HEK293 (cell line): ENCODE data around the gene HK2.
A peak's percentile ranks its signal among the peaks of the same experiment; 100 is the strongest.

Source experiments
- BCL11A ChIP-seq: fragments of 450-650 bp; formaldehyde crosslinking; IDR thresholded peaks from 2 replicates; pipeline ENCODE4 v1.5.1; 2016; ENCODE audit warnings: low read depth, missing biosample characterization, missing genetic modification characterization
- ELK4 ChIP-seq: IDR thresholded peaks from 2 replicates; pipeline ENCODE4 v1.6.1; 2011; ENCODE audit warnings: mild to moderate bottlenecking, low read depth, low read length, borderline replicate concordance
- GFI1B ChIP-seq: fragments of 450-650 bp; formaldehyde crosslinking; IDR thresholded peaks from 2 replicates; pipeline ENCODE4 v1.5.1; 2016; ENCODE audit warnings: missing biosample characterization, missing genetic modification characterization
- GLIS2 ChIP-seq: fragments of 450-650 bp; formaldehyde crosslinking; IDR thresholded peaks from 2 replicates; pipeline ENCODE4 v1.5.1; 2016; ENCODE audit warnings: missing biosample characterization, missing genetic modification characterization
- HIC1 ChIP-seq: fragments of 450-650 bp; formaldehyde crosslinking; IDR thresholded peaks from 2 replicates; pipeline ENCODE4 v1.5.1; 2016; ENCODE audit warnings: missing biosample characterization, missing genetic modification characterization
- HOXC10 ChIP-seq: sonication (generic); formaldehyde crosslinking; IDR thresholded peaks from 2 replicates; pipeline ENCODE4 v1.8.1; 2023; ENCODE audit warnings: mild to moderate bottlenecking, missing genetic modification reagents
- KLF17 ChIP-seq: fragments of 450-650 bp; formaldehyde crosslinking; IDR thresholded peaks from 2 replicates; pipeline ENCODE4 v1.5.1; 2016; ENCODE audit warnings: missing biosample characterization, missing genetic modification characterization
- KLF8 ChIP-seq: fragments of 450-650 bp; formaldehyde crosslinking; IDR thresholded peaks from 2 replicates; pipeline ENCODE4 v1.5.1; 2016; ENCODE audit warnings: missing biosample characterization, missing genetic modification characterization
- MYNN ChIP-seq: fragments of 450-650 bp; formaldehyde crosslinking; IDR thresholded peaks from 2 replicates; pipeline ENCODE4 v1.5.1; 2016; ENCODE audit warnings: missing biosample characterization, missing genetic modification characterization, borderline replicate concordance
- REST ChIP-seq: fragments of 450-650 bp; formaldehyde crosslinking; IDR thresholded peaks from 2 replicates; pipeline ENCODE4 v1.5.1; 2016; ENCODE audit warnings: missing biosample characterization, missing genetic modification characterization
- ZFP69B ChIP-seq: fragments of 450-650 bp; formaldehyde crosslinking; IDR thresholded peaks from 2 replicates; pipeline ENCODE4 v1.5.1; 2016; ENCODE audit warnings: missing biosample characterization, missing genetic modification characterization
- ZNF112 ChIP-seq: fragments of 450-650 bp; formaldehyde crosslinking; IDR thresholded peaks from 2 replicates; pipeline ENCODE4 v1.5.0; 2017; ENCODE audit warnings: missing biosample characterization, missing genetic modification characterization
- ZNF155 ChIP-seq: fragments of 450-650 bp; formaldehyde crosslinking; IDR thresholded peaks from 2 replicates; pipeline ENCODE4 v1.5.1; 2016; ENCODE audit warnings: missing biosample characterization, missing genetic modification characterization
- ZNF239 ChIP-seq: fragments of 450-650 bp; formaldehyde crosslinking; IDR thresholded peaks from 2 replicates; pipeline ENCODE4 v1.5.1; 2016; ENCODE audit warnings: missing biosample characterization, missing genetic modification characterization
- ZNF341 ChIP-seq: fragments of 450-650 bp; formaldehyde crosslinking; IDR thresholded peaks from 2 replicates; pipeline ENCODE4; 2016; ENCODE audit warnings: low read depth, missing biosample characterization, missing genetic modification characterization
- ZNF398 ChIP-seq: fragments of 450-650 bp; formaldehyde crosslinking; IDR thresholded peaks from 2 replicates; pipeline ENCODE4 v1.5.1; 2017; ENCODE audit warnings: missing biosample characterization, missing genetic modification characterization
- ZNF48 ChIP-seq: fragments of 450-650 bp; formaldehyde crosslinking; IDR thresholded peaks from 2 replicates; pipeline ENCODE4 v1.5.1; 2016; ENCODE audit warnings: missing biosample characterization, missing genetic modification characterization
- ZNF488 ChIP-seq: fragments of 450-650 bp; formaldehyde crosslinking; IDR thresholded peaks from 2 replicates; pipeline ENCODE4 v1.5.1; 2016; ENCODE audit warnings: missing biosample characterization, missing genetic modification characterization
- ZNF510 ChIP-seq: fragments of 450-650 bp; formaldehyde crosslinking; IDR thresholded peaks from 2 replicates; pipeline ENCODE4 v1.5.1; 2018; ENCODE audit warnings: mild to moderate bottlenecking, missing genetic modification characterization, missing biosample characterization; ENCODE audit not compliant: insufficient replicate concordance
- ZNF513 ChIP-seq: fragments of 450-650 bp; IDR thresholded peaks from 2 replicates; pipeline ENCODE4 v1.5.1; 2018; ENCODE audit warnings: missing biosample characterization, missing genetic modification characterization
- ZNF529 ChIP-seq: fragments of 450-650 bp; formaldehyde crosslinking; IDR thresholded peaks from 2 replicates; pipeline ENCODE4 v1.5.1; 2017; ENCODE audit warnings: missing genetic modification characterization, missing biosample characterization; ENCODE audit not compliant: insufficient replicate concordance
- ZNF555 ChIP-seq: fragments of 450-650 bp; formaldehyde crosslinking; conservative IDR thresholded peaks from 2 replicates; pipeline ENCODE4 v1.5.1; 2017; ENCODE audit warnings: missing biosample characterization, mild to moderate bottlenecking, missing genetic modification characterization, inconsistent platforms
- ZNF561 ChIP-seq: fragments of 450-650 bp; IDR thresholded peaks from 2 replicates; pipeline ENCODE4 v1.5.1; 2018; ENCODE audit warnings: missing biosample characterization, missing genetic modification characterization, borderline replicate concordance
- ZNF660 ChIP-seq: fragments of 450-650 bp; IDR thresholded peaks from 2 replicates; pipeline ENCODE4 v1.5.1; 2018; ENCODE audit warnings: missing biosample characterization, mild to moderate bottlenecking, missing genetic modification characterization
- ZNF664 ChIP-seq: fragments of 450-650 bp; formaldehyde crosslinking; IDR thresholded peaks from 2 replicates; pipeline ENCODE4 v1.5.1; 2016; ENCODE audit warnings: missing biosample characterization, missing genetic modification characterization
- ZNF701 ChIP-seq: fragments of 450-650 bp; formaldehyde crosslinking; IDR thresholded peaks from 2 replicates; pipeline ENCODE4 v1.5.1; 2016; ENCODE audit warnings: missing biosample characterization, missing genetic modification characterization
- ZNF747 ChIP-seq: fragments of 450-650 bp; formaldehyde crosslinking; IDR thresholded peaks from 2 replicates; pipeline ENCODE4 v1.5.1; 2016; ENCODE audit warnings: missing biosample characterization, missing genetic modification characterization

The HK2 gene

GRCh38 chr2:74862020-74862964 lies 28.4 kb downstream of the HK2 start (continued):
- TF ChIP-seq KLF17 (no peak), KLF8 (tag by site-specific recombination) (no peak), BCL11A (tag by site-specific recombination) (no peak), ZNF664 (tag by site-specific recombination) (no peak), ZNF112 (tag by site-specific recombination) (no peak), ZNF48 (tag by site-specific recombination) (no peak), ZNF398 (peak; percentile 34; the same call in 1 of the 2 replicates), ZNF660 (tag by site-specific recombination) (no peak), GFI1B (no peak), REST (tag by site-specific recombination) (no peak), ZNF701 (tag by site-specific recombination) (no peak), GLIS2 (tag by site-specific recombination) (no peak), MYNN (tag by site-specific recombination) (0 out of 2 replicates have a peak, but pooled peaks have one; percentile 19), ZNF529 (tag by site-specific recombination) (no peak), ELK4 (no peak), ZNF555 (tag by site-specific recombination) (no peak), ZNF513 (peak; percentile 75), ZNF747 (tag by site-specific recombination) (no peak), ZFP69B (tag by site-specific recombination) (peak; percentile 88), ZNF341 (tag by site-specific recombination) (no peak), ZNF510 (no peak), HOXC10 (no peak), ZNF488 (tag by site-specific recombination) (no peak), ZNF239 (tag by site-specific recombination) (no peak), ZNF561 (tag by site-specific recombination) (no peak), ZNF155 (tag by site-specific recombination) (no peak), HIC1 (no peak)
